Hindlimb muscle (tissue), 1 donor: Measurements from ENCODE around the gene LRMDA. TPM values are rescaled to one million over a fixed set of nuclear protein-coding genes. Genes with fewer than 3 reads are reported as not detected.
"Not testable (repeated sequence)": the region's sequence is repeated elsewhere in the genome, so short reads cannot be mapped to it uniquely, and the experiment has no call there.

Source experiments
- DNase-seq: peaks from one replicate; pipeline ENCODE4 v3.0.0-alpha.2; 2013
- polyA plus RNA-seq: library from polyadenylated mRNA; unstranded; fragments of 120-200 nt; gene quantifications from one replicate; pipeline ENCODE4 v1.2.1, GENCODE V29; 2013; ENCODE audit not compliant: insufficient read length

The LRMDA gene
- polyA plus RNA-seq, 1 donor = 6.6 TPM

GRCh38 chr10:76141376-76141775 is 710.0 kb downstream of the LRMDA start:
- no peak for DNase-seq

DNA sequence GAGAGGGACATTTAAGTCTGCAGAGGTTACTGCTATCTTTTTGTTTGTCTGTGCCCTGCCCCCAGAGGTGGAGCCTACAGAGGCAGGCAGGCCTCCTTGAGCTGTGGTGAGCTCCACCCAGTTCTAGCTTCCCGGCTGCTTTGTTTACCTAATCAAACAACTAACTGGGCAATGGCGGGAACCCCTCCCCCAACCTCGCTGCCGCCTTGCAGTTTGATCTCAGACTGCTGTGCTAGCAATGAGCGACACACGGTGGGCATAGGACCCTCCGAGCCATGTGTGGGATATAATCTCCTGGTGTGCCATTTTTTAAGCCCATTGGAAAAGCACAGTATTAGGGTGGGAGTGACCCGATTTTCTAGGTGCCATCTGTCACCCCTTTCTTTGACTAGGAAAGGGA is 716.8 kb downstream of the LRMDA start:
- DNase-seq = not testable (repeated sequence)

DNA sequence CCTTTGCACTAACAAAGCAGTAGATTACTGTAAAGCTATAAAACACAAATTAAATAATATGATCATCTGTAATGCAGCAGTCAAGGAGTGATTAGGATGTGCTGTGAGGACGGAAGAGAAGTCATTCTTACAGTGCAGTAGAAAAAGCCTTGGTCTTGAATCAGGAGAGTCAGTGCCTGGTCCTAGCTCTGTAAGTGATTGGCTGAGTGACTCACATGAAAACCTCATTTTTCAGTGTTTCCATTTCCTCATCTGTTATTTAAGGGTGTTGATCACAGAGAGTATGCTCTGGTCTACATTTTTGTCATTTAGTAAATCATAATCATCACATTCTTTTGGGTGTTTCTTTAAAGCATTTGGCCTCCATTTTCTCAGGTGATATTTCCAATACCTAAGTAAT is 717.8 kb downstream of the LRMDA start:
- no peak for DNase-seq

DNA sequence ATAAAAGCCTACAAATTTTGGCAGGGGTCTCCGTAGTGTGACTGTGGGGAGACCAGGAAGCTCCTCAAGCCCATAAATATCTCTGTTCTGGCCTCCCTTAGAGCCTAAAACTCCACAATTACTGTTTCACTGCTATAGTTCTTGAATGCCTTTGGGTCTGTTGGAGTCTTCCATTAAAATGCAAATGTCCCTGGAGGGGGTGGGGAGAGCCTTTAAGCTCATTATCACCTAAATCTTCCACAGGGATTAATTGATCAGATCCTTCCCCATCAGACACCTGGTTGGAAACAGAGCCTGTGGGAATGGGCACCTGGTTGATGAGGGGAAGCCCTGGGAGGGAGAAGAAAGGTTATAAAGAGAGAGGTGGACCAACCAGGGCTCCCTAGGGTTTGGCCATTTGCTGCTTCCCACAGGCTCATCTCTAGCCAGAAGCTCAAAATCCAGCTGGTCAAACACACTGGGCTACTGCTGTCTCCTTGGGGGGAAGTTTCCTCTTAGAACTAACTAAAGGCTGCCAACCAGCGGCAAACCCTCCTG is 718.2 kb downstream of the LRMDA start:
- DNase-seq = no peak

- no peak for DNase-seq
Observed at GRCh38 chr10:76150139-76150875, 718.9 kb downstream of the LRMDA start.

GRCh38 chr10:76150876-76151288 is 719.5 kb downstream of the LRMDA start:
- no peak for DNase-seq

DNA sequence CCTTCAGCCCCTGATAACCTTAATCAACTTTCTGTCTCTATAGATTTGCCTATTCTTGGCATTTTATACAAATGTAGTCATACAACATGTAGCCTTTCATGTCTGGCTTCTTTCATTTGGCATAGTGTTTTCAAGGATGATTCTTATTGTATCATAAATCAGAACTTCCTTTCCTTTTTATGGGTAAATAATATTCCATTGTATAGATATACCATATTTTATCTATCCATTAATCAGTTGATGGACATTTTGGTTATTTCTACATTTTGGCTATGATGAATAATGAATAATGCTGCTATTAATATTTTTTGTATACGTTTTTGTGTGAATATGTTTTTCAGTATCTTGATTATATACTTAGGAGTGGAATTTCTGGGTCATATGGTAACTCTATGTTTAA is 720.8 kb downstream of the LRMDA start:
- no peak for DNase-seq

DNA sequence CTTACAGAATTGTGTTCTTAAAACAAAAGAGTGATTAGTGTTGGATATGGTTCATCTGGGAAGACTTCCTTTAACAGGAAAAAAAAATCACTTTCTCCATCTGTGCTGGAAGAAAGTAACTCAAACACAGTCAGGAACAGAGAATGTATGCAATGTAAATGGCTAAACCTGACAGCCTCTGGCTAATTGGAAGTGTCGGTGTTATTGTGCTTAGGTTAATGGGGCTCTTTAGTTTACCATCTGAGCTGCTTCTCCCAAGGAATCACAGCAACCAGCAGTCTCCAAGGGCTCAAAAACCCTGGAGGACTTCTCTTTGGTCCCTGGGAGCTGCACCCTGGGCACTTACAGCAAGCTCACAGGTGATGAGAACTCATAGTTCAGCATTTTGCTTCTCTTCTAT is 724.5 kb downstream of the LRMDA start:
- DNase-seq = no peak

DNA sequence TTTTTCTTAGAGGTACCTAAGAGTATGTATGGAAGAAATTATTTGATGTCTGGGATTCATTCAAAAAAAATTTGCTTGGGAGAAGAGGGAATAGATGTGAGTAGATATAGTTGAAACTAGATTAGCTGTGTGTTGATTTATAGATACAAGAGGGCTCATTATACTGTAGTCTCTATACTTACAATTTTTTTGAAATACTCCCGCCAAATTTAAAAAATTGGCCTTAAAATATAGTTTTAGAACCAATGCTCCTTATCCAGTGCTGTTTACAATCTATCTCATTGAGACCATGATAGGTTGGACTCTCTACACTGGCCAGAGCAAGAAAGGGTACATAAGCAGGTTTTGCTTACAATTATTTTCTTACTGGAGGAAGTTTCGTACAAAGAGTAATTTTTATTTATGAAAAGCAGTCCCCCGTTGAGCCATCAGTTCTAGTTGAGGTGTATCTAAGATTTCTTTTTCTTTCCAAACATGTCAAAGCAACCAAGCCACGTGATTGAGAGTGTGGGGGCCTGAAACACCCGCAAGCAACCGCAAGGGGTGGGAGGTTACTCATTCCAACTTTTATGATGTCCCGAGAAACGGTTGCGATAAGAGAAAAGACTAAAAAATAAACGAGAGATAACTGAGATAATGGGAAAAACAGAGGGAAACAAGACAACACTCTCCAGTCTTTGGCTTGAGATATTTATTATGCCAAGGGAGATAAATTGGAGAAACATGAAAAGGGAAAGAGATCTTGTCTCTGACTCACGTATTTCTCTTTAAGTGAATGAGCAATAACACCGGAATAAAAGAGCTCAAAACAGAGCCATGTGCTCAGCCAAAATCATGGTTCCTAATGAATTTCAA is 729.2 kb downstream of the LRMDA start:
- DNase-seq = no peak

GRCh38 chr10:76161301-76161582 is 729.8 kb downstream of the LRMDA start:
- DNase-seq = no peak

- no peak for DNase-seq
Observed at GRCh38 chr10:76168437-76168836, 737.0 kb downstream of the LRMDA start.

- no peak for DNase-seq
Observed at GRCh38 chr10:76169246-76169645, 737.8 kb downstream of the LRMDA start.

DNA sequence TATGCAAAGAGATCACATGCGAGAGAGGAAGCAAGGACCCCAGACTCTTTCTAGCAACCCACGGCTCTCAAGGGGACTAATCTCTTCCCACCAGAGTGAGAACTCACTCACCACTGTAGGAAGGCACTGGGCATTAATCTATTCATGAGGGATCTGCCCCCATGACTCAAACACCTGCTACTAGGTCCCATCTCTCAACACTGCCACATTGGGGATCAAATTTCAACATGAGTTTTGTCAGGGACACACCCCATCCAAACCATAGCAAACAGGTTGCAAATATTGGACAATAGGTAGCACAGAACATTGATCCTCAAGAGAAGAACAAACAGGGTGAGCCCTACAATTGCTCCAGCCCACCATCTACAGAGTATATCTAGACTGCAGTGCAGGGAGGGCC is 740.6 kb downstream of the LRMDA start:
- no peak for DNase-seq

DNA sequence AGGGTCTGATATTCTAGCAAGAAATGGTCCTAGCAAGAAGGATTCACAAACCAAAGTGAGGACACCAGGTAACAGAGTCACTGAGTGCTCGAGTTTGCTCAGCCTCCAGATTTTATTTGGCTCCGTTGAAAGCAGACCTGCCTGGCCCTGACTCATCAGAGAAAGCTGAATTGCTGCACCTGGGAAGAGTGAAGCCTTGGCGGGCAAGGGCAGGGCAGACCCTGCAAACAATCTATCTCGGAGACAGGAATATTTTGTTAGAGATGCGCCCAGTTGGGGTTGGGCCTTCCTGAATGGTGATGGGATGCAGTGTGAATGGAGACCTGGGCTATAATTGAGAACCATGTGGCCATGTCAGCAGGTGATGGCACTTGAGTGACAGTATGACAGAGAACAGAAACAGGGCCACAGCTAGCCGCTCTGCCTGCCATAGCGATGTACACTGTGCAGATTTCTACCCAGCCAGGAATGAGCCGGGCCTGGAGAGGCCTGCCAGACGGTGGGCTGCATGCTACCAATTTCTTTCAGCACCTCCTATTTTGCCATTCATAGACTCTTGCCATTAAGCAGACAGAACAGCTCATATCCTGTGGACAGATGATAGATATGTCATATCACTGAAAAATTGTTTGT is 744.2 kb downstream of the LRMDA start:
- no peak for DNase-seq

GRCh38 chr10:76176166-76176550 is 744.7 kb downstream of the LRMDA start:
- no peak for DNase-seq

GRCh38 chr10:76177936-76178335 is 746.5 kb downstream of the LRMDA start:
- DNase-seq = no peak

- DNase-seq = no peak
Observed at GRCh38 chr10:76178532-76179292, 747.3 kb downstream of the LRMDA start.

GRCh38 chr10:76179806-76180205 is 748.4 kb downstream of the LRMDA start:
- no peak for DNase-seq

- no peak for DNase-seq
Observed at GRCh38 chr10:76184647-76185046, 753.2 kb downstream of the LRMDA start.

DNA sequence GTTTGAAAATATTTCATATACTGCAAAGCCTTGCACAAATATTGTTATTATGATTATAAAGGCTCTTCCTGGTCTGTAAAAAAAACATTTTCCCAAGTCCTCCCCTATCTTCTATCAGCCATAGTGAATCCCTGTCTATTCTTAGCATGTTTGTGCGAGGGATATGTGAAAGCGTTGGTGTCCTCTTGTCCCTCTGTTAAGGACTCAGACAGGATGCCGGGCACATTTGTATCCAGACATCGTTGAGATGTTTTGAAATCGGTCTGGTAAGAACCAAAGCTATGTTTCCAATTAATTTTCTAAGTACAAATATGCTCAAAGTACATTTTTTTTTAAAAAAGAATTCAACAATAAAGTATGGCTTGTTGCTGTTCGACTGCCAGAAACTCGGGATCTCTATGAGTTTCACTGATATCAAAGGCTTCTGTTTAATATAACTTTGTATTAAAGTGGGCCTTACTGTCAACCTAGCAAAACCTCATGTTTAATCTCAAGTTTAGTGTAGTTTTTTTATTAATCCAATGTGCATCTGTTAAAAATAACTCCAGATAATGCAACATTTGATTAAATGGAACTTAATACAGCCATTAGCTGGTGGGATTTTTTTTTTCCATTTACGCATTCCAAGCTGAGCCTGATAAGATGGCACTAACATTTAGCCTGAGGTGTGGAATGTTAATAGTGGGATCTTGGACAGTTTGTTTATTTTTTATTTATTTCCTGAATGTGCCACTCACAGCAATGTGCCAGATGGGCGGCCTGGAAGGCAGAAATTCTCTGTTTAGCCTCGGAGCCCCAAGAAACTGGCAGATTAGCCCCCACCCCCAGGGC is 754.3 kb downstream of the LRMDA start:
- no peak for DNase-seq

DNA sequence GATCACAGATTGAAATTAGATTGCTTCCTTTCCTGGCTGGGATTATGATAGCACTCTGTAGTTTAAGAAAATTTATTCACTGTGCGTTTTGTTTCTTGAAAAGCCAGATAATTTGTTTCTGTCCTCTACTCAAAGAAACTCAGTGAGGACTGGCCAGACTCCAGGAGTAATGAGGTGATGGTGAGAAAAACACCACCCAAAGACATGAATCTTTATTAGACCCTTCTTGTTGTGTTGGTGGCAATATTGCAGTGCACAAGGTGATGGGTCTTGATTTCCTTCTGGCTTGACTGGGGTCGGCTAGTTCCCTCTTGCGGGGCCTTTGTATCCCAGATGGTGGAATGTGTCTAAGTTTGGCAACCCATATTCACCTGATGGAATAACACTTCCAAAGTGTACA is 756.8 kb downstream of the LRMDA start:
- DNase-seq = no peak
